Measurements from ENCODE around the gene TCAP. TPM values are rescaled to one million over a fixed set of nuclear protein-coding genes. Genes with fewer than 3 reads are reported as not detected.

The TCAP gene
- total RNA-seq, 3 donors from 2014 or later: 0.48 to 0.73 (median 0.66) TPM

DNA sequence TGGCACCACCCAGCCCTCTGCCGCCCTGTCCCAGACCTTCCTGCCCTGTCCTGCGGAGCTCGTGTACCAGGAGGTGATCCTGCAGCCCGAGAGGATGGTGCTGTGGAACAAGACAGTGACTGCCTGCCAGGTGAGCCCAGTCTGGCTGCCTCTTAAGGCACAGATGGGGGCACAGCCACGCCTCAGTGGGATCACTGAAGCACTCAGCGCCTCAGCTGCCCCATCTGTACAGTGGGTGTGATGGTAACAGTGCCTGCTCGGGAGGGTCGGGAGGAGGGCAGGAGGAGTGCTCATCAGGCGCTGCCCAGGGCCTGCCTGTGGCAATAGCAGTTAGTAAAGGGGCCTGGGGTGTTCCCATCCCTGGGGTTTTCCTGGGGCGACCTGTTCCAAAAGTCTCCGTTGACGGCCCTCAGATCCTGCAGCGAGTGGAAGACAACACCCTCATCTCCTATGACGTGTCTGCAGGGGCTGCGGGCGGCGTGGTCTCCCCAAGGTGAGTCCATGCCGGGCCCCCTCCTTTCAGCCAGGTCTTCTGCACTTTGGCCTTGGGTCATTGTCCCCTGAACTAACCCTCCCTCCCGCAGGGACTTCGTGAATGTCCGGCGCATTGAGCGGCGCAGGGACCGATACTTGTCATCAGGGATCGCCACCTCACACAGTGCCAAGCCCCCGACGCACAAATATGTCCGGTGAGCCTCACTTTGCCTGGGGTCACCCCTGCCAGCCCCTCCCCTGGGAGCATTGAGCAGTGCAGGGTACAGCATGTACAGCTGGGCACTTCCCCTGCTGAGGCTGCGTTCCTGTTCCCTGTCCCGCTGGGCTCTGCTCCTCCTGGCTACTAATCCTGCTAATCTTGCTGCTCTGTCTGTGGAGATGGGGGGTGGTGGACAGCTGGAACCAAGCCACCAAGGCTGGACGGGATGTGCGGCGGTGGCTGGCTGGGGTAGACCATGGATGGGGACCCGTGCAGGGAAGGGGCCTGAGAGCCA, 4.5 kb upstream of the TCAP start:
- Histone ChIP-seq H3K4me1 (peaks cover 0 to 14% of the 10 kb centered on the region in 2 donors), H3K27ac (peak overlapping the region; percentile 9 to 82), H3K4me3 (peak overlapping the region in 1 of 3 donors; percentile 11), H3K9me3 (no peaks in the 10 kb centered on the region), H3K27me3 (no peaks in the 10 kb centered on the region), H3K36me3 (peaks cover 6% of the 10 kb centered on the region)
- peak in 1 of 3 donors; percentile 24 for TF ChIP-seq POLR2AphosphoS5 (IDR thresholded peaks at IDR 0.05)
- no peak for TF ChIP-seq POLR2A (IDR thresholded peaks at IDR 0.05)
- TF ChIP-seq, protein P1, sequence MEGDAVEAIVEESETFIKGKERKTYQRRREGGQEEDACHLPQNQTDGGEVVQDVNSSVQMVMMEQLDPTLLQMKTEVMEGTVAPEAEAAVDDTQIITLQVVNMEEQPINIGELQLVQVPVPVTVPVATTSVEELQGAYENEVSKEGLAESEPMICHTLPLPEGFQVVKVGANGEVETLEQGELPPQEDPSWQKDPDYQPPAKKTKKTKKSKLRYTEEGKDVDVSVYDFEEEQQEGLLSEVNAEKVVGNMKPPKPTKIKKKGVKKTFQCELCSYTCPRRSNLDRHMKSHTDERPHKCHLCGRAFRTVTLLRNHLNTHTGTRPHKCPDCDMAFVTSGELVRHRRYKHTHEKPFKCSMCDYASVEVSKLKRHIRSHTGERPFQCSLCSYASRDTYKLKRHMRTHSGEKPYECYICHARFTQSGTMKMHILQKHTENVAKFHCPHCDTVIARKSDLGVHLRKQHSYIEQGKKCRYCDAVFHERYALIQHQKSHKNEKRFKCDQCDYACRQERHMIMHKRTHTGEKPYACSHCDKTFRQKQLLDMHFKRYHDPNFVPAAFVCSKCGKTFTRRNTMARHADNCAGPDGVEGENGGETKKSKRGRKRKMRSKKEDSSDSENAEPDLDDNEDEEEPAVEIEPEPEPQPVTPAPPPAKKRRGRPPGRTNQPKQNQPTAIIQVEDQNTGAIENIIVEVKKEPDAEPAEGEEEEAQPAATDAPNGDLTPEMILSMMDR (IDR thresholded peaks at IDR 0.05): no peak
- no peak for DNase-seq (ENCODE audit: low spot score in 2 of 2)
- intact Hi-C loops (cut with DNase I; ENCODE audit: low total_unique reads): no loop called here

GRCh38 chr17:39661744-39662541, 3.2 kb upstream of the TCAP start:
- Histone ChIP-seq H3K27me3 (peaks cover 0 to under 1% of the 10 kb centered on the region in 2 donors), H3K4me1 (peaks cover 0 to 24% of the 10 kb centered on the region in 2 donors), H3K4me3 (peak overlapping the region in 1 of 3 donors; percentile 11), H3K36me3 (peaks cover 6% of the 10 kb centered on the region), H3K9me3 (no peaks in the 10 kb centered on the region), H3K27ac (peak overlapping the region; percentile 64 to 68)
- TF ChIP-seq POLR2A (IDR thresholded peaks at IDR 0.05): no peak
- TF ChIP-seq POLR2AphosphoS5 (IDR thresholded peaks at IDR 0.05): no peak
- TF ChIP-seq, protein P1 (IDR thresholded peaks at IDR 0.05): no peak
- DNase-seq (ENCODE audit: low spot score in 2 of 2): no peak
- intact Hi-C loops (cut with DNase I; ENCODE audit: low total_unique reads): no loop called here

DNA sequence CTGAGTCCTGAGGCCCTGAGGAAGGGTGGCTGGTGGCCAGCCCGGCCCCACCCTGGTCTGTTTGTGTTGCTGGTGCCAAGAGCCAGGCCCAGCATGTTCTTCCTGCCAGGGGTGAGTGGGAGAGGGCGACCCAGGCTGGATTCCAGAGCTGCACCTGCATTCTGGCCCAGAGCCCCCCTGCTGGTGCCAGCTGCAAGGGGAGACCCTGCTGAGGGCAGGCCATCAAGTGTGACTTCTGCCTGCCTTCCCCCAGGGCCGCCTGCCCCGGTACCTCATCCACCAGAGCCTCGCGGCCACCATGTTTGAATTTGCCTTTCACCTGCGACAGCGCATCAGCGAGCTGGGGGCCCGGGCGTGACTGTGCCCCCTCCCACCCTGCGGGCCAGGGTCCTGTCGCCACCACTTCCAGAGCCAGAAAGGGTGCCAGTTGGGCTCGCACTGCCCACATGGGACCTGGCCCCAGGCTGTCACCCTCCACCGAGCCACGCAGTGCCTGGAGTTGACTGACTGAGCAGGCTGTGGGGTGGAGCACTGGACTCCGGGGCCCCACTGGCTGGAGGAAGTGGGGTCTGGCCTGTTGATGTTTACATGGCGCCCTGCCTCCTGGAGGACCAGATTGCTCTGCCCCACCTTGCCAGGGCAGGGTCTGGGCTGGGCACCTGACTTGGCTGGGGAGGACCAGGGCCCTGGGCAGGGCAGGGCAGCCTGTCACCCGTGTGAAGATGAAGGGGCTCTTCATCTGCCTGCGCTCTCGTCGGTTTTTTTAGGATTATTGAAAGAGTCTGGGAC, 2.4 kb upstream of the TCAP start:
- Histone ChIP-seq H3K36me3 (peaks cover 6% of the 10 kb centered on the region), H3K27me3 (peaks cover 3 to 6% of the 10 kb centered on the region in 2 donors), H3K27ac (peak overlapping the region; percentile 64 to 68), H3K4me3 (no peak overlapping the region), H3K9me3 (no peaks in the 10 kb centered on the region), H3K4me1 (peaks cover 8 to 29% of the 10 kb centered on the region in 2 donors)
- TF ChIP-seq, protein P1 (IDR thresholded peaks at IDR 0.05): no peak
- DNase-seq (ENCODE audit: low spot score in 2 of 2): no peak
- intact Hi-C loops (cut with DNase I; ENCODE audit: low total_unique reads): no loop called here

- peaks cover 12 to 34% of the 10 kb centered on the region in 2 donors for H3K4me1 ChIP-seq
- no peak for DNase-seq (ENCODE audit: low spot score in 2 of 2)
- H3K27ac ChIP-seq: peak overlapping the region; percentile 64 to 68
- H3K27me3 ChIP-seq: peaks cover 3 to 6% of the 10 kb centered on the region in 2 donors
- H3K4me3 ChIP-seq: no peak overlapping the region
- H3K9me3 ChIP-seq: no peaks in the 10 kb centered on the region
- TF ChIP-seq POLR2A (IDR thresholded peaks at IDR 0.05) (no peak), POLR2AphosphoS5 (IDR thresholded peaks at IDR 0.05) (no peak)
- TF ChIP-seq, protein P1 (IDR thresholded peaks at IDR 0.05): no peak
- intact Hi-C loops (cut with DNase I; ENCODE audit: low total_unique reads): no loop called here
- peaks cover 6% of the 10 kb centered on the region for H3K36me3 ChIP-seq
These were observed 1.8 kb upstream of the TCAP start for GRCh38 chr17:39663340-39663687.
